Fibroblast of villous mesenchyme (primary cell): ENCODE results near the gene ATP5PD. TPM values are rescaled to one million over a fixed set of nuclear protein-coding genes. Genes with fewer than 3 reads are reported as not detected.
A peak's percentile ranks its signal among the peaks of the same experiment; 100 is the strongest.
"Not testable (repeated sequence)": the region's sequence is repeated elsewhere in the genome, so short reads cannot be mapped to it uniquely, and the experiment has no call there.

Experiments used
- DNase-seq: peaks from one replicate; pipeline ENCODE4 v3.0.0-alpha.2; 2010; ENCODE audit warnings: low read depth
- H3K4me3 ChIP-seq: 2 replicates; pipeline ENCODE4 v1.5.1; 2011; ENCODE audit warnings: low read depth, mild to moderate bottlenecking, low read length
- CTCF ChIP-seq: IDR thresholded peaks from 2 replicates; pipeline ENCODE4 v1.5.1; 2012; ENCODE audit warnings: low read depth, mild to moderate bottlenecking, low read length; ENCODE audit not compliant: insufficient read depth
- total RNA-seq: library from RNA; depleted of rRNA; stranded (reverse); fragments of >200 nt; gene quantifications from 2 replicates; pipeline ENCODE4 v1.2.3, GENCODE V29; 2012

ATP5PD gene
- total RNA-seq, 1 donor, result 275 TPM

GRCh38 chr17:75077072-75077495 lies 30.3 kb upstream of the ATP5PD start:
- H3K4me3 ChIP-seq, result peak overlapping the region; percentile 21
- no peak for TF ChIP-seq CTCF
- no peak for DNase-seq

GRCh38 chr17:75075597-75076336 lies 29.0 kb upstream of the ATP5PD start:
- no peak overlapping the region for H3K4me3 ChIP-seq
- DNase-seq, result no peak
- no peak for TF ChIP-seq CTCF

- no peak for TF ChIP-seq CTCF
- no peak overlapping the region for H3K4me3 ChIP-seq
- DNase-seq, result no peak
Measured at GRCh38 chr17:75074532-75074931, 27.8 kb upstream of the ATP5PD start.

GRCh38 chr17:75073618-75074047 lies 26.9 kb upstream of the ATP5PD start:
- TF ChIP-seq CTCF, result no peak
- DNase-seq, result peak; percentile 71
- H3K4me3 ChIP-seq, result no peak overlapping the region

- H3K4me3 ChIP-seq, DNase-seq: not testable (repeated sequence)
Measured at GRCh38 chr17:75072909-75073308, 26.1 kb upstream of the ATP5PD start.

GRCh38 chr17:75071478-75072271 lies 24.9 kb upstream of the ATP5PD start:
- H3K4me3 ChIP-seq, DNase-seq: not testable (repeated sequence)

- no peak overlapping the region for H3K4me3 ChIP-seq
- peak; percentile 44 for TF ChIP-seq CTCF
- no peak for DNase-seq
Measured at GRCh38 chr17:75069783-75070182, 23.0 kb upstream of the ATP5PD start.
